Breast epithelium (tissue), 4 donors: ENCODE data around the gene MND1. TPM values are rescaled to one million over a fixed set of nuclear protein-coding genes. Genes with fewer than 3 reads are reported as not detected.

Source experiments
- DNase-seq, 2 donors: peaks; one replicate each; pipeline ENCODE4 v3.0.0-alpha.2; 2019; ENCODE audit warnings: low spot score in 2 of 2
- H3K27ac ChIP-seq, 2 donors: fragments of 200-600 bp; sonication (generic) in 1 of 2; one replicate each; pipeline ENCODE4 v1.5.1; 2016 to 2019; ENCODE audit warnings: mild to moderate bottlenecking in 1 of 2
- H3K27me3 ChIP-seq, 2 donors: fragments of 200-600 bp; sonication (generic) in 1 of 2; one replicate each; pipeline versions ENCODE4 v1.5.1 to v1.6.0; 2017 to 2019; ENCODE audit warnings: control low read depth in 1 of 2, mild to moderate bottlenecking in 1 of 2
- H3K36me3 ChIP-seq: fragments of 200-600 bp; one replicate; pipeline ENCODE4 v1.5.1; 2019
- H3K4me1 ChIP-seq, 2 donors: fragments of 200-600 bp; sonication (generic); one replicate each; pipeline ENCODE4 v1.5.1; 2016 to 2019; ENCODE audit warnings: control low read depth in 1 of 2
- H3K4me3 ChIP-seq, 3 donors: fragments of 200-600 bp; sonication (generic); 1 replicate in 2 of 3; 2 replicates in 1 of 3; pipeline ENCODE4 v1.5.1; 2016 to 2019; ENCODE audit warnings: mild to moderate bottlenecking in 3 of 3, moderate library complexity in 2 of 3
- H3K9me3 ChIP-seq, 2 donors: fragments of 200-600 bp; sonication (generic) in 1 of 2; one replicate each; pipeline ENCODE4 v1.5.1; 2016 to 2019; ENCODE audit warnings: control low read depth in 1 of 2
- POLR2A ChIP-seq: fragments of 450-650 bp; IDR thresholded peaks from one replicate; pipeline ENCODE4 v1.6.1; 2016; ENCODE audit warnings: antibody characterized with exemption, mild to moderate bottlenecking, moderate library complexity
- POLR2AphosphoS5 ChIP-seq, 3 donors: sonication (generic); formaldehyde crosslinking; IDR thresholded peaks; one replicate each; pipeline ENCODE4 v1.6.1; 2017; ENCODE audit warnings: antibody characterized with exemption in 3 of 3
- intact Hi-C: fragments of 100-400 bp; cut with DNase I; formaldehyde crosslinking; loops from one replicate; pipeline ENCODE4 v1.15.1; 2023; ENCODE audit warnings: low total_unique reads
- total RNA-seq, 3 donors: library from RNA; depleted of rRNA; stranded (reverse); fragments of >200 nt; gene quantifications; one replicate each; pipeline ENCODE4 v1.1.0, GENCODE V29; 2016
- TF ChIP-seq, protein P1 (sequence below), 3 donors: fragments of 450-650 bp; IDR thresholded peaks; one replicate each; pipeline ENCODE4 v1.5.1; 2016 to 2017; ENCODE audit warnings: antibody characterized with exemption in 3 of 3, mild to moderate bottlenecking in 3 of 3, moderate library complexity in 3 of 3

Gene MND1
- total RNA-seq, 3 donors from 2014 or later, result 0.64 TPM; not detected in 2

GRCh38 chr4:153369021-153369420 lies 24.5 kb downstream of the MND1 start:
- intact Hi-C loops, result no loop called here
- no peak for DNase-seq
- Histone ChIP-seq H3K4me3 (no peak overlapping the region), H3K36me3 (no peaks in the 10 kb centered on the region), H3K9me3 (peaks cover 0 to 11% of the 10 kb centered on the region in 2 donors), H3K27me3 (no peaks in the 10 kb centered on the region), H3K27ac (no peak overlapping the region), H3K4me1 (no peaks in the 10 kb centered on the region)
- TF ChIP-seq POLR2A (no peak), POLR2AphosphoS5 (IDR thresholded peaks at IDR 0.05) (no peak)
- TF ChIP-seq, protein P1, sequence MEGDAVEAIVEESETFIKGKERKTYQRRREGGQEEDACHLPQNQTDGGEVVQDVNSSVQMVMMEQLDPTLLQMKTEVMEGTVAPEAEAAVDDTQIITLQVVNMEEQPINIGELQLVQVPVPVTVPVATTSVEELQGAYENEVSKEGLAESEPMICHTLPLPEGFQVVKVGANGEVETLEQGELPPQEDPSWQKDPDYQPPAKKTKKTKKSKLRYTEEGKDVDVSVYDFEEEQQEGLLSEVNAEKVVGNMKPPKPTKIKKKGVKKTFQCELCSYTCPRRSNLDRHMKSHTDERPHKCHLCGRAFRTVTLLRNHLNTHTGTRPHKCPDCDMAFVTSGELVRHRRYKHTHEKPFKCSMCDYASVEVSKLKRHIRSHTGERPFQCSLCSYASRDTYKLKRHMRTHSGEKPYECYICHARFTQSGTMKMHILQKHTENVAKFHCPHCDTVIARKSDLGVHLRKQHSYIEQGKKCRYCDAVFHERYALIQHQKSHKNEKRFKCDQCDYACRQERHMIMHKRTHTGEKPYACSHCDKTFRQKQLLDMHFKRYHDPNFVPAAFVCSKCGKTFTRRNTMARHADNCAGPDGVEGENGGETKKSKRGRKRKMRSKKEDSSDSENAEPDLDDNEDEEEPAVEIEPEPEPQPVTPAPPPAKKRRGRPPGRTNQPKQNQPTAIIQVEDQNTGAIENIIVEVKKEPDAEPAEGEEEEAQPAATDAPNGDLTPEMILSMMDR (IDR thresholded peaks at IDR 0.05), result no peak

DNA sequence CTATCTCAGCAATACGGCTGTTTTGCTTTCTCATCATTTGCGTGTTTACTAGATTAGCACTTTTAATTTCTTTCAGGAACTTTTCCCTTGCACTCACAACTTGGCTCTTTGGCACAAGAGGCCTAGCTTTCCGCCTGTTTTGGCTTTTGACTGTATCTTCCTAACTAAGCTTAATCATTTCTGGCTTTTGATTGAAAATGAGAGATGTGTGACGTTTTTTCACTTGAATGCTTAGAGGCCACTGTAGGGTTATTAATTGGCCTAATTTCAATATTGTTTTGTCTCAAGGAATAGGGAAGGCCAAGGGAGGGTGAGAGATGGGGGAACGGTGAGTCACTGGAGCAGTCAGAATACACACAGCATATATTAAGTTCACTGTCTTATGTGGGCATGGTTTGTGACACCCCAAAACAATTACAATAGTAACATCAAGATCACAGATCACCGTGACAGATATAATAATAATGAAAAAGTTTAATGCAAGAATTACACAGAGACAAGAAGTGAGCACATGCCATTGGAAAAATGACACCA lies 27.3 kb downstream of the MND1 start:
- TF ChIP-seq POLR2AphosphoS5 (IDR thresholded peaks at IDR 0.05) (no peak), POLR2A (no peak)
- TF ChIP-seq, protein P1 (IDR thresholded peaks at IDR 0.05), result no peak

DNA sequence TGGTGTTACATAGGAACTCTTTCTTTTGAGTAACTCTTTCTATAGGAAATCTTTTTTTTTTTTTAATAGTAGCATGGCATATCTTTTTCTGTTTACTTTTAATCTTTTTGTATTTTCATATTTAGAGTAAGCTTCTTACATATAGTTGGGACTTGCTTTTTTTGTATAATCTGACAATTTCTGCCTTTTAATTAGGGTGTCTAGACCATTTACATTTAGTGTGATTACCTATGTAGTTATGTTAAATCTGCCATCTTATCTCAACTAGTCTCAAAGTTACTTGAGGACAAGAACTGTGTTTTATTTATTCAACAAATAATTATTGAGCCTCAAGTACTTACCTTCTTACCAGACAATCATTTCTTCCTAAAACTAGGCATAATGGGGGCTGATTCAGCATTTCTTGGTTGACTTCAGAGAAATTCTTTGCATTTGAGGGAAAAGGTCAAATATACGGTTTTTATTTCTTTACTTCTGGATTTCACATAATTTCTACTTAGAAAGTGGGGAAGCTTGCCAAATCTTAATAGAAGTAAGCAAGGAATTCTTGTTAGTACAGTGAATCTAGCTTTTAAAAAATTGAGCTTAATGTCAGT lies 28.6 kb downstream of the MND1 start:
- no peaks in the 10 kb centered on the region for H3K4me1 ChIP-seq
- intact Hi-C loops, result no loop called here
- no peaks in the 10 kb centered on the region for H3K36me3 ChIP-seq
- DNase-seq, result no peak
- no peak overlapping the region for H3K27ac ChIP-seq
- peaks cover 0 to 11% of the 10 kb centered on the region in 2 donors for H3K9me3 ChIP-seq
- H3K27me3 ChIP-seq, result no peaks in the 10 kb centered on the region
- H3K4me3 ChIP-seq, result no peak overlapping the region
- TF ChIP-seq POLR2AphosphoS5 (IDR thresholded peaks at IDR 0.05) (no peak), POLR2A (no peak)
- TF ChIP-seq, protein P1 (IDR thresholded peaks at IDR 0.05), result no peak

More for the DNA sequence above, 27.3 kb downstream of the MND1 start:
- intact Hi-C loops, result no loop called here
- Histone ChIP-seq H3K4me1 (no peaks in the 10 kb centered on the region), H3K36me3 (no peaks in the 10 kb centered on the region), H3K27ac (no peak overlapping the region), H3K27me3 (no peaks in the 10 kb centered on the region), H3K9me3 (peaks cover 0 to 11% of the 10 kb centered on the region in 2 donors), H3K4me3 (no peak overlapping the region)
- DNase-seq, result no peak

DNA sequence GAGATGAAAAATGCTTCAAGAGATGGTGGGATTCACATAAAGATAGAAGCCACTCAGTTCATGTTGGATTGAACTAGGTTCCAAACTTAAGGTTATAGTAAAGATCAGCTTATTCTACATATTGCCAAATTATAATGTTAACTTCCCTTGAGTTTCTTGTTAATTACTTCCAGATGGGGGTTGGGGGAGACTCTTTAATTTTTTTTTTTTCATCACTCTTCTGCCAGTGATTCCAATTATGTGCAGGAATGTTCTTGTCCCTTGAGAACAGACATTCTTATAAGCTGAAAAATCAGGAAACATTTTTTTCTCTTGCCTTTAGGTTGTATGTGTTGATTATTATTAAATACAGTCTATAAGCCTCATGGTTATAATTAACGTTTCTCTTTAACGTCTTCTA lies 30.0 kb downstream of the MND1 start:
- Histone ChIP-seq H3K4me3 (no peak overlapping the region), H3K36me3 (no peaks in the 10 kb centered on the region), H3K27ac (no peak overlapping the region), H3K9me3 (peaks cover 0 to 11% of the 10 kb centered on the region in 2 donors), H3K27me3 (no peaks in the 10 kb centered on the region), H3K4me1 (no peaks in the 10 kb centered on the region)
- DNase-seq, result no peak
- TF ChIP-seq, protein P1 (IDR thresholded peaks at IDR 0.05), result no peak
- no peak for TF ChIP-seq POLR2A
- intact Hi-C loops, result no loop called here

DNA sequence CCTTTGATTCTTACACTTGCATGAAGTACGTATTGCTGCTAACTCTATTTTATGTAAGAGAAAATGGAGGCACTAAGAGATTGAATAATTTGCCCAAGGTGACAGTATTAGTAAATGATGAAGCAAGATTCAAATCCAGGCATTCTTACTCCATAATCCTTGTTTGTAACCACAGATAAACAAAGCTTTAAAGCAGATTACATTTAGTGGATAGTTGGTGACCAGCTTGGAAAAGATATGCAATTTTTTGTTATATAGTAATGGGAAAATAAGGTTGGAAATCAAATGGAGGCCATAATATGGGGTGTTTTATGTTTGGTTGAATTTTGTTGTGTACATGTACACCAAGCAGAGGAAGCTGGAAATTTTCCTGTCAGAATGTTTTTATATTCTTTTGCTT lies 30.8 kb downstream of the MND1 start:
- Histone ChIP-seq H3K36me3 (no peaks in the 10 kb centered on the region), H3K27me3 (no peaks in the 10 kb centered on the region), H3K4me3 (no peak overlapping the region), H3K9me3 (peaks cover 0 to 11% of the 10 kb centered on the region in 2 donors), H3K27ac (no peak overlapping the region), H3K4me1 (no peaks in the 10 kb centered on the region)
- no peak for DNase-seq
- intact Hi-C loops, result no loop called here
- TF ChIP-seq POLR2AphosphoS5 (IDR thresholded peaks at IDR 0.05), result no peak
